GM19193 (cell line): ENCODE data around the gene MAZ.

Experiments
- POLR2A ChIP-seq: IDR thresholded peaks from 4 replicates; pipeline ENCODE4 v1.6.1; 2011; ENCODE audit not compliant: insufficient read depth, insufficient read length; ENCODE audit errors: extremely low read depth

The MAZ gene

DNA sequence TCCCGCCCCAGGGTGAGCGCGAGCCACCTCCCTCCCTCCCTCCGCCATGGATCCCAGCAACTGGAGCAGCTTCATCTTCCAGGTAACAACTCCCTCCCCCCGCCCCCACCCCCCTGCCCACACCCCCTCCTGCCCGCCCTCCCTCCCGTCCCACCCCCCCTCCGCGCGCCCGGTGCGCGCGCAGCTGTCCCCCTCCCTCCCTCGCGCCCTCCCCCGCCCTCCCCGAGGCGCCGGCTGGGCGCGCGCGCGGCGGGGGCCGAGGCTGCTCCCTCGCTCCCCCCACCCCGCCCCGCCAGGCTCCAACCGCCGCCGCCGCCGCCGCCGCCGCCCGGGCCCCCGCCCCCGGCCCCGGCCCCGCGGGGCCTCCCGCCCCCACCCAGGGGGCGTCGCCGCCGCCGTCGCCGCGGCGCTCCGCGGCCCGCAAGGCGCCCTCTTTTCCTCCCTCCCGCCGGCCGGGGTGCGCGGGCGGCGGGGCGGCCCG is at the start of gene MAZ:
TSS of gene MAZ (plus strand) at position 431 of the 481 bp plus-strand sequence. CDS start 173 bp downstream, outside the sequence.
- TF ChIP-seq POLR2A, result no peak

DNA sequence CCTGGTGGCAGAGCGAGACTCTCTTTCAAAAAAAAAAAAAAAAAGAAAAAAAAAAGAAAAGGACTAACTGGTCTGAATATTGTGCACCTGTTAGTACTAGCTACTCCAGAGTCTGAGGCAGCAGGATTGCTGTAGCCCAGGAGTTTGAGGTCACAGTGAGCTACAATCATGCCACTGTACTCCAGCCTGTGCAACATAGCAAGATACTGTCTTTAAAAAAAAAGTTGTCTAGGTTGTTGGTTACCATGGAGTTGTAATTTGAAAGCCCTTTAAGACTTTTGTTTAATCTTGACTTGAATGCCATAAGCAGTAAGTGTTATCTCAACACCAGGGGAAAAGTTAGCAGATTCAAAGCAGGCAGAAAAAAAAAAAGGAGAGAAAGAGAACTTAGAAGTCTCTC is 49.7 kb upstream of the MAZ start:
- TF ChIP-seq POLR2A, result no peak

DNA sequence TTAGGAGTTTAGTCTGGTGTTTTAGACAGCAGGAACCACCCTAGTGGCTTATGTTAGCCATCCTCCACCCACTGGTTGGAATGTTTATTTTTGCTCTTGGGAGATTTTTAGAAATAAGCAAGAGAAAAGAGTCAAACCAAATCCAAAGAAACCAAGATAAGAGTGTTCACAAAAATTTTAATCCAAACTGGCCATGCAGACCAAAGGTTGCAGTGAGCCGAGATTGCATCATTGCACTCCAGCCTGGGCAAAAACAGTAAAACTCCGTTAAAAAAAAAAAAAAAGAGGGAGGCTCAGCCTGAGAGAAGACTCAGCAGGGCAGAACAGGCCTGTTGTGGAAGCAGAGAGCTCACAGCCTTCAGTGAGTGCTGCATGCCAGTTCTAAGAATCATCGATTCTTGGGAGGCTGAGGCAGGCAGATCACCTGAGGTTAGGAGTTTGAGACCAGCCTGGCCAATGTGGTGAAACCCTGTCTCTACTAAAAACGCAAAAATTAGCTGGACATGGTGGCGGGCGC is 48.3 kb upstream of the MAZ start:
- TF ChIP-seq POLR2A, result no peak

DNA sequence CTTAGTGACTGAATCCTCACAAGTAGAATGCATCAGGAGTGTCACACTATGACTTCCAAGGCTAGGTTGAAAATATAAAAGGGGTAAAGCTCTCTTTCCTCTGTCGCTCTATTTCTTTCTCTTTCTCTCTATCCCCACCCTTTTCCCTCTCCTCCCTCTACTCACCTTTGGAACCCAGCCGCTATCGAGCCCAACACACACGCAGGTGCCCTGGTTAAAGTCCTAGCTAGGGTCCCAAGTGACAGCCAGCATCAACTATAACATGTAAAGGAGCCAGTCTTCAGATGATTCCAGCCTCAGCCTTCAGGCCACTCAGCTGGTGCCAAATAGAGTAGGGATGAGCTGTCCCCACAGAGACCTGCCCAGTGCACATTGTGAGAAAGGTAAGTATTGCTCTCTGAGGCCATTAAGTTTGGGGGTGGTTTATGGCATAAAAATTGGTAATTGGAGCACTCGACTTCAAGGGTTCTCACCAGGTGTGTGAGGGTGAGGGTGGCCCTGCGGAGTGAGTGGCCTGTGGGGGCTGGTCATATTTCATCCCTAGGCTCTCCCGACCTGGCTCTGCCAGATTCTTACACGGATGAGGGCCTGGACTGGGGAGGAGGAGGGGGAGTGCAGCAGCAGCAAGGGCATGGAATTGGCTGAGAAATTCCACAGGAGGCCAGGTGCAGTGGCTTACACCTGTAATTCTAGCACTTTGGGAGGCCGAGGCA is 45.6 kb upstream of the MAZ start:
- no peak for TF ChIP-seq POLR2A

DNA sequence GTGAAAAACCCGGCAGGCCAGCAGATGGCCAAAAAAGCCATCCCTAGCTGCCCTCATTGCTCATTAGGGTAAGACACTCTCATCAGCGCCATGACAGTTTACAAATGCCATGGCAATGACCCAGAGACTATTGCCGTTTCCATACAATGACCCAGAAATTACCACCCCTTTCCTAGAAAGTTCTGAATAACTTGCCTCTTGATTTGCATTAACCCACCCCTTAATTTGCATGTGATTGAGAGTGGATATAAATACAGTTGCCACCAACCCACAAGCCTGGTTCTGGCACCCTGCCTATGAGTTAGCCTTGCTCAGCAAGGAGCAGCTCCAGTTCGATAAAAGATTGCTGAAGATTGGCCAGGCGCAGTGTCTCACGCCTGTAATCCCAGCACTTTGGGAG is 44.4 kb upstream of the MAZ start:
- no peak for TF ChIP-seq POLR2A

DNA sequence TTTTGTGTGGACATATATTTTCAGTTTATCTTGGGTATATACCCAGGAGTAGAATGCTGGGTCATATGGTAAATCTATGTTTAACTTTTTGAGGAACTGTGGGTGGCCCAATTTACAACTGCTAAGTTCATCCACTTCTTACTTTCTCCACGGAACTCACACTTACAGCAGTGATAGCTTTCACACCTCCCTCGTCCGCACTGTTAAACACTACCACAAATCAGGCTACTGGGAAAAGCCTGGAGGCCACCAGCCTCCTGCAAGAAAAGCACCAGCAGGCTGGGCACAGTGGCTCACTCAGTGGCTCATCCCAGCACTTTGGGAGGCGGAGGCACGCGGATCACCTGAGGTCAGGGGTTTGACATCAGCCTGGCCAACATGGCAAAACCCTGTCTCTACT is 43.0 kb upstream of the MAZ start:
- TF ChIP-seq POLR2A, result no peak

DNA sequence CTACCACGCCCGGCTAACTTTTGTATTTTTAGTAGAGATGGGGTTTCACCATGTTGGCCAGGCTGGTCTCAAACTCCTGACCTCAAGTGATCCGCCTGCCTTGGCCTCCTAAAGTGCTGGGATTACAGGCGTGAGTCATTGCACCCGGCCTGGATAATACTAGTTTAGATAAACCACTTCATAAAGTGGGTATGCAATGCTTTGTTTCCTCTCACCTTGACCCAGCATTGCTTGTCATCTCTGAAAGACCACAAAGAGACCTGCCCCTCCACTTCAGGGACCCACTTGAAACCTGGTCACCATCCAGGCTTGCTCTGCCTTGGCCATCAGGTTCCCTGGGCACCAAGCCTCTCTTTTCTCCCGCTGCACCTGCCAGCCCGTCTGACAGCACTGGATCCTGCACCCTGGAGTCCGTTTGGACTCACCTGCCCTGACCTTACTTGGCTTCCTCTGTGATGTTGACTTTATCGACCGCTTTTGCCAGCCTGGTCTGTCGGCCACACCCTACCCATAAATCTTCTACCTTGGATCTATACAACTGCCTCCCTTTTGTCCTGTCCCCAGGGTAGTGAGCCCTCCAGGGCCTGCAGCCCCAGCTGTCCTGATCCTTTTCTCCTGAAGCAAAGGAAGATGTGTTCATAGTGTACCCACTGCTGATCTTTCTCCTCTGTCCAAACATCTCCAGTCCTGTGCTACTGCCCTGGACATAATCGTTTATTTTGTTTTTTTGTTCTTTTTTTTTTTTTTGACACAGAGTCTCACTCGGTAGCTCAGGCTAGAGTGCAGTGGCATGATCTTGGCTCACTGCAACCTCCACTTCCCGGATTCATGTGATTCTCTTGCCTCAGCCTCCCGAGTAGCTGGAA is 40.9 kb upstream of the MAZ start:
- TF ChIP-seq POLR2A, result no peak

DNA sequence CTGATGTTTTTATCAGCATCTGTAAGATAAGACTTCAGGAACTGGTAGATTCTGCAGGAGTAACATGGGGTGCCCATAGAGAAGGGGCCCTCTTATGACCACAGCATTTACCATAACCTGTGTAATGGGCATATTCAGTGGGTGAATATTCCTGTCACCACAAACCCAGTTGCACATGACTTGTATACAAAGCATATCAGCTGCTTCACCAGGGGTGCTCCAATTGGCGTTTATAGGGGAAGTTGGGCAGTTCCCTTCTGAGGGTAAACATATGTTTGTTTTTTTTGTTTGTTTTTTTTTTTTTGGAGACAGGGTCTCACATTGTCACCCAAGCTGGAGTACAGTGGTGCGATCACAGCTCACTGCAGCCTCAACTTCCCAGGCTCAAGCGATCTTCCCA is 39.8 kb upstream of the MAZ start:
- TF ChIP-seq POLR2A, result no peak

DNA sequence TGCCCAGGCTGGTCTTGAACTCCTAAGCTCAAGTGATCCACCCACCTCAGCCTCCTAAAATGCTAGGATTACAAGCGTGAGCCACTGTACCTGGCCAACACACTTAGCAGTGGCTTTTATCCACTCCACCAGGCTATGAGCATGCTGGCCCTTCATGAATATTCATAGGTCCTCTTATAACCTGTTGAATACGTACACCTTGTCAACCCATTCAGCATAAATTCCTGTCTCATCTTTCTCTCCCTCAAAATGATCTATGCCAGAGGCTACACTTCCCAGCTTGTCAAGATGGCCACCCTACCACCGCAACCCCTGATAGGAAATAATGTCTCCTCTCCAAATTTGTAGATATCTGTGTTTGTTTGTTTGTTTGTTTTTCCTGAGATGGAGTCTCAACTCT is 39.3 kb upstream of the MAZ start:
- TF ChIP-seq POLR2A, result no peak

DNA sequence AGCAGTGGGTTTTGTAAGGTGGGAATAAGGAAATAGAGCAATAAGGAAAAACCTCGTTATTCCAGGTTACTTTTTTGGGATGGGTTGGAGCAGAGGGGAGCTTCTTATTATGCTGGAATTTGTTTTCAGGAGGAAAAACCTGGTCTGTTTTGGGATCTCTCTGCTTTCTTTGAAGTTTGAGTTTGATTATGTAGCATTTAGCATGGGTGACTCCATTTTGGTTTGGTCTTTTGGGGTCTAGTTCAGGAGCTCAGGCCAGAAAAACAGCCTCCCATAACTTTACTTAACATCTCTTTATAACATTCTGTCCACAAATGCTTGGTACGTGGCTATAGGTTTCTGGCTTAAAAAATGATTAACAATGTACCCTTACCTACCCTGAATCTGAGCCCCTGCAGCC is 36.8 kb upstream of the MAZ start:
- no peak for TF ChIP-seq POLR2A

DNA sequence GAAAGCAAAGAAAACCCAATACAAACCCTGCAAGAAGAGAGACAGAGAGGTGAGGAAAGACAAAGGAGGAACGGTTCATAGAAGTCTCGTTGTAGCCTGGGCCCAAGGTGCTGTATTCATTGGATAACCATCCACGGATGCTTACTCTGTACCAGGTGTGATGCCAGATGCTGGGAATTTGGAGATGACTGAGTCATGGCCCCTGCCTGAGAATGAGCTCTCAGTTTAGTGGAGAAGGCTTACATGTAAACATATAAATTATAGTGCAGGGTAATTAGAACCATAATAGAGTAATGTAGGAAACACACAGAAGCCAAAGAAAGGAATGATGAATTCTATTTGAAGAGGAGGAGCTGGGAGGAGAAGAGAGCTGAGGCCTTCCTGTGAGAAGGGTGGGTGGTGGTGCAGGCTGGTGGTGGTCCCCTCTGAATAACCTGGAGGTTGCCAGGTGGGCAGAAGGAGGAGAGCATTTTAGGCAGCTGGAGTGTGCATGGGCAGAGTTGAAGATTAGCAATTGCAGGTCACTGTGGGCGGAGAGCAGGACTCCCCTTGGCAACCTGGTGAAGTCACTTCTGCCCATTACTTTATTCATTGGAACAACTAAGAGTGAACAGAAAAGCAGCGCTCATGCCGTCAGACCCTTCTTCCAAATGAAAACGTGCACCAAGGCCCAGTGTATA is 35.9 kb upstream of the MAZ start:
- no peak for TF ChIP-seq POLR2A

DNA sequence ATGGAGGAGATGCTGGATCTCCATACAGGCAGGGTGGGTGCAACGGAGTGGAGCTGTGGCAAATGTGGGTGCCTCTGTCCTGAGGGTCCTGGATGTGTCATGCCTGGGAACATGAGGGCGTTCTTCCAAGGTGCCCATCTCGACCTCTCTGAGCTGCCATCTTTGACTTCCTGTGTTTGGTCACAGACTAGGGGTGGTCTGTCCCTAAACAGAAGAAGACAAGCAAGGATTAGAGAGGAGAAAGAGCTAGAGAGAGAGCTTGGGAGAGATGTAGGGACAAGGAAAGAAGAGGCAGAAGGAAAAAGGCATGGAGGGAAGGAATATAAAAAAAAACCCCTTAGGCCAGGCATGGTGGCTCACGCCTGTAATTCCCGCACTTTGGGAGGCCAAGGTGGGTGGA is 31.6 kb upstream of the MAZ start:
- no peak for TF ChIP-seq POLR2A

DNA sequence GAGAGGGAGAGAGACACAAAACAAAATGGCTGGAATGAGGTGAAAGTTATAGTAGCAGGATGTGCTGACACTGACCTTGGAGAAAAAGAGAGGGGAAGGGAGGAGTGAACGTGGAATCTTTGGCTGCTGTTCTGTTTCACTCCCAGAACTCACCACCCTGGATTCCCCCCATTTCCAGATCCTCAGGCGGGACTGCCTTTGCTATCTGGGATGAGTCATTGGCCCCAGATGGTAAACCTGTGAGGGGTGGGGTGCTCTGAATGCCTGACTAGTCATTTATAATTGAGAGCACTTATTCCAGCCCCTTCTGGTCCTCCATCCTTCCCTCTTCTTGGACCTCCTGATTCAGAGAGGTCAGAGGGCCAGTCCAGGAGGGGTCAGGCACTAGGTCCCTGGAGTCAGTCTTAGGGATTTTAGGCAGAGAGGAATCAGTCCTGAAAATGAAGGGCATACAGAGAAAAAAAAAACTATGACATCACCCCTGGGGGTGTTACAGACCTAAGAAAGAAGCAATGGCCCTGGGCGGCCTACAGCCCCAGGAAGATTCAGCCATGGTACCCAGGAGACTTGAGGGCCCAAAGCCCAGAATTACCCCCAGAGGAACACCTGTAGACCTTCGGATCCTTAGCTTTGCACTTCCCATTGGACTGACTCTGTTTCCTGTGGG is 30.5 kb upstream of the MAZ start:
- no peak for TF ChIP-seq POLR2A

DNA sequence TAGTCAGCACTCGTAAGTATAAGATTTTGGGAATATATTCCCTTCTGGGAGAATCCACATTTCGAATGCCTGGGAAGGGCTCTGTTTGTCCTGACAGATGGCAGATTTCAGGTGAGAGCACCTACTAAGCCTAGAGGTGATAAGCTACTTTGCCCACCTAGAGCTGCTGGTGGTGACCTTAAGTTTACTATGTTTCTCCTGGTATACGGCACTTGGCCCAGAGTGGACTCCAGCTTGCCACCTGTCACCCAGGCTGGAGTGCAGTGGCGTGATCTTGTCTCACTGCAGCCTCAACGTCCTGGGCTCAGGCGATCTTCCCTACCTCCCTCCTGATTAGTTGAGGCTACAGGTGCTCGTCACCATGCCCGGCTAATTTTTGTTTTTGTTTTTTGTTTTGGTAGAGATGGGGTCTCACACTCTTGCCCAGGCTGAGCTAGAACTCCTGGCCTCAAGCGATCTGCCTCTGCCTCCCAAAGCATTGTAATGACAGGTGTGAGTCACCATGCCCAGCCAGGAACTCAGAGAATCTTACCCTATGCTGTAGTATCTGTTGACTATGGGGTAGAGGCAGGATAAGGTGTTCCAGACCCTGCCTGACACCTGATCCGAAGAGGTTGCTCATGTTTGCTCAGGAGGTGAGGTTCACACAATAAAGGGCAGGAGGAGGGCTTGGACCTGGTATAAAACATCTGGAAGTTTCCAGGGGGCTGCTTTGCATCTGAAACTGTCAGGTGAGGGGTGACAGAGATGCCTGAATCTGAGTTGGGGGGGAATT is 28.6 kb upstream of the MAZ start, which contains the start of gene ZG16:
TSS of gene ZG16 (plus strand) at position 681 of the 775 bp plus-strand sequence. CDS start 1,011 bp downstream, outside the sequence.
- TF ChIP-seq POLR2A, result no peak
